AG09309 (cell line): ENCODE results near the gene TBC1D22A.

Experiments used
- DNase-seq: peaks from one replicate; pipeline ENCODE4 v3.0.0-alpha.2; 2010; ENCODE audit warnings: low read depth
- H3K4me3 ChIP-seq: 2 replicates; pipeline ENCODE4 v1.5.1; 2011; ENCODE audit warnings: mild to moderate bottlenecking, low read depth, low read length, moderate library complexity; ENCODE audit not compliant: control insufficient read depth
- CTCF ChIP-seq: IDR thresholded peaks from 2 replicates; pipeline ENCODE4 v1.5.1; 2011; ENCODE audit warnings: mild to moderate bottlenecking, low read depth, low read length, inconsistent platforms; ENCODE audit not compliant: insufficient read depth, control insufficient read depth; ENCODE audit errors: missing control alignments

TBC1D22A gene

GRCh38 chr22:47030143-47030661 lies 267.8 kb downstream of the TBC1D22A start:
- TF ChIP-seq CTCF: no peak
- no peak for DNase-seq
- H3K4me3 ChIP-seq: no peak overlapping the region

DNA sequence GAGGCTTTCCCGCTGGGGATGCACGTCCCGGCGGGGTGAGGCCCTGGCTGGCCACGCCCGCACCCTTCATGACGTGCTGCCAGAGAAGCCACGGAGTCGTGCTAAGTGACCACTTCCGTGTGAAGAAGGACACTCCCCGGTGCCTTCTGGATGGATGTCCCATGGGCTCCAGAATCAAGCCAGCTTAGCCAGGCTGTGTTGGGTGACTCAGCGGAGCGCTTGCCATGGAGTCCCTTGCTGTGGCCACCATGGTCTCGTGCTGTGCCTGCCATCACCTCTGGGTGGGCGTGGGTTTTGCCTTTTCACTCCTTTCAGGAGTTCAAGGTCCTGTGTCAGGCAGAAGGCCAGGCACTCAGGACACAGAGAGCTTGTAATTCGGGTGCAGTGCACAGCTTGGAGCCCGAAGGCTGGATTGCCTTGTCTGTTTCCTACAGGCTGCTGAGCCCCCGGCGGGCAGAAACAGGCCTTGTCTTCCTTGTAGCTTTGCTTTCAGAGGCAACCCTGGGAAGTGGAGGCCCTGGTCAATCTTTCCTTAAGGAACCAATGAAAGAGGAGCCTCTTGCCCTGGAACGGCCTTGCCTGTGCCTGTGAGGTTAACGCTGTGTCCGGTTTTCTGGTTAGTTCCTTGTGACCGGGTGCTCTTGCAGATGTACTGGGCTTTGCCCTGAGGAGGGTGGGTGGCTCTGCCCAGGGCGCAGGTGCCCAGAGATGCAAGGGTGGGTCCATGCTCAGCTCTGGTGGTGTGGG lies 268.6 kb downstream of the TBC1D22A start:
- DNase-seq: no peak

DNA sequence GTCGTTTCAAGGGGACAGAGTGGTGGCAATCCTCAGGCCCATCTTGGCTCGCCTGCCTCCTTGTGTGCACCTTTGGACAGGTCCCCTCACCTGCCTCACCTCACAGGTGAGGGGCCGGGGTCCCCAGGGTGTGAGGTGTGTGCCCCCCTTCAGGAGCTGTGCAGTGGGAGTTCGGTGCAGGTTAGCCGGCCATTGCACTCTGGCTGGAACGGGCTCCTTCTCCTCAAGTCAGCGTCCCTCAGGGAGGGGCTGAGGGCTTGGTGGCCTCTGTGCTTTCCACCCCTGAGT lies 269.1 kb downstream of the TBC1D22A start:
- no peak for TF ChIP-seq CTCF
- H3K4me3 ChIP-seq: no peak overlapping the region
- DNase-seq: no peak

More for the DNA sequence above, 268.6 kb downstream of the TBC1D22A start:
- no peak overlapping the region for H3K4me3 ChIP-seq
- no peak for TF ChIP-seq CTCF

GRCh38 chr22:47032091-47032943 lies 269.9 kb downstream of the TBC1D22A start:
- no peak for DNase-seq
- no peak for TF ChIP-seq CTCF
- no peak overlapping the region for H3K4me3 ChIP-seq

GRCh38 chr22:47032956-47033647 lies 270.7 kb downstream of the TBC1D22A start:
- no peak overlapping the region for H3K4me3 ChIP-seq
- no peak for TF ChIP-seq CTCF
- DNase-seq: no peak

GRCh38 chr22:47033648-47034000 lies 271.2 kb downstream of the TBC1D22A start:
- no peak for DNase-seq
- no peak overlapping the region for H3K4me3 ChIP-seq

More at GRCh38 chr22:47033648-47034000, 271.2 kb downstream of the TBC1D22A start:
- no peak for TF ChIP-seq CTCF
